Right lobe of liver (tissue), 6 donors: ENCODE results near the gene MYH9. TPM values are rescaled to one million over a fixed set of nuclear protein-coding genes. Genes with fewer than 3 reads are reported as not detected.
A peak's percentile ranks its signal among the peaks of the same experiment; 100 is the strongest.

Source experiments
- ATAC-seq, 4 donors: fragments of 200-7000 bp; cut with Tn5 transposase; one replicate each; pipeline ENCODE4 v1.9.1; 2020; ENCODE audit warnings: mild to moderate bottlenecking in 4 of 4, moderate library complexity in 4 of 4
- DNase-seq, 3 donors: peaks; one replicate each; pipeline ENCODE4 v3.0.0-alpha.2; 2020
- H3K27ac ChIP-seq, 3 donors: fragments of 200-600 bp; one replicate each; pipeline ENCODE4 v1.8.0; 2022
- H3K27me3 ChIP-seq, 2 donors: fragments of 200-600 bp; one replicate each; pipeline ENCODE4 v1.8.0; 2022
- H3K36me3 ChIP-seq, 4 donors: fragments of 200-600 bp; sonication (generic) in 1 of 4; one replicate each; pipeline versions ENCODE4 v1.5.1 to v1.8.0; 2017 to 2022; ENCODE audit warnings: control low read depth in 1 of 4
- H3K4me1 ChIP-seq, 4 donors: fragments of 200-600 bp; sonication (generic) in 1 of 4; one replicate each; pipeline versions ENCODE4 v1.5.1 to v1.8.0; 2017 to 2022; ENCODE audit warnings: control low read depth in 1 of 4
- H3K4me3 ChIP-seq, 3 donors: fragments of 200-600 bp; one replicate each; pipeline ENCODE4 v1.8.0; 2022
- H3K9me3 ChIP-seq, 4 donors: fragments of 200-600 bp; sonication (generic) in 1 of 4; one replicate each; pipeline versions ENCODE4 v1.5.1 to v1.8.0; 2017 to 2022; ENCODE audit warnings: control low read depth in 1 of 4
- POLR2A ChIP-seq: fragments of 450-650 bp; IDR thresholded peaks from one replicate; pipeline ENCODE4 v1.6.1; 2017; ENCODE audit warnings: antibody characterized with exemption, mild to moderate bottlenecking
- WGBS: methylation state at CpG from one replicate; pipeline ENCODE4 v1.1.6; 2018; ENCODE audit warnings: low coverage, low lambda C conversion rate; ENCODE audit not compliant: insufficient coverage; ENCODE audit errors: missing lambda C conversion rate; 5-methylcytosine and 5-hydroxymethylcytosine counted together
- intact Hi-C, 2 donors: fragments of 100-400 bp; cut with DNase I; formaldehyde crosslinking; loops; one replicate each; pipeline versions ENCODE4 v1.11.2 to v1.14.1; 2022
- total RNA-seq, 6 experiments: library from RNA; depleted of rRNA in 2 of 6; stranded (reverse); fragments of >200 nt in 2 of 6; fragmentation: NEBNext Ultra II Directional in 3 of 6; extraction: Animal tissue kit (Norgen Biotek cat#: 25700) in 3 of 6; gene quantifications; one replicate each; pipeline versions ENCODE4 v1.1.0 to v1.2.4, GENCODE V29; 2016 to 2023
- TF ChIP-seq, protein P1 (sequence below), 4 donors: fragments of 200-600 bp in 3 of 4; fragments of 450-650 bp in 1 of 4; IDR thresholded peaks; one replicate each; pipeline versions ENCODE4 v1.5.1 to v1.8.0; 2016 to 2022; ENCODE audit warnings: antibody characterized with exemption in 4 of 4, mild to moderate bottlenecking in 2 of 4
- donor health status: DM: no; HTN: yes; CAD: no.
- donor health status: DM: no; HTN: no; CAD: no.
- donor health status: DM: no; HTN: no; CAD: no.
- donor health status: DM: no; HTN: yes; CAD: no.
- donor health status: DM: no; HTN: yes; CAD: no.

The MYH9 gene
- total RNA-seq, 6 experiments from 2014 or later: 168 to 435 (median 222) TPM

GRCh38 chr22:36378869-36379217 lies 8.9 kb downstream of the MYH9 start:
- WGBS: 47% methylated on average over 5 of the region's 5 CpGs
- Histone ChIP-seq H3K4me3 (no peak overlapping the region), H3K9me3 (no peaks in the 10 kb centered on the region), H3K27me3 (no peaks in the 10 kb centered on the region), H3K36me3 (peaks cover 0 to 3% (median 0%) of the 10 kb centered on the region in 4 donors), H3K4me1 (peaks cover 0 to 69% (median 27%) of the 10 kb centered on the region in 4 donors), H3K27ac (peak overlapping the region in 1 of 3 donors; percentile 57)
- intact Hi-C loops: loop anchor here in 1 of 2 donors (10.0 kb wide), 1 partner anchor 96 kb away; no protein-coding TSS in a partner anchor
- no peak for TF ChIP-seq POLR2A
- ATAC-seq: no peak
- no peak for DNase-seq

GRCh38 chr22:36378080-36378868 lies 9.5 kb downstream of the MYH9 start:
- peaks cover 0 to 3% (median 0%) of the 10 kb centered on the region in 4 donors for H3K36me3 ChIP-seq
- no peaks in the 10 kb centered on the region for H3K27me3 ChIP-seq
- peak overlapping the region; percentile 9 to 57 (median 30) for H3K27ac ChIP-seq
- H3K4me3 ChIP-seq: no peak overlapping the region
- no peak for DNase-seq
- ATAC-seq: no peak
- TF ChIP-seq POLR2A: no peak
- TF ChIP-seq, protein P1, sequence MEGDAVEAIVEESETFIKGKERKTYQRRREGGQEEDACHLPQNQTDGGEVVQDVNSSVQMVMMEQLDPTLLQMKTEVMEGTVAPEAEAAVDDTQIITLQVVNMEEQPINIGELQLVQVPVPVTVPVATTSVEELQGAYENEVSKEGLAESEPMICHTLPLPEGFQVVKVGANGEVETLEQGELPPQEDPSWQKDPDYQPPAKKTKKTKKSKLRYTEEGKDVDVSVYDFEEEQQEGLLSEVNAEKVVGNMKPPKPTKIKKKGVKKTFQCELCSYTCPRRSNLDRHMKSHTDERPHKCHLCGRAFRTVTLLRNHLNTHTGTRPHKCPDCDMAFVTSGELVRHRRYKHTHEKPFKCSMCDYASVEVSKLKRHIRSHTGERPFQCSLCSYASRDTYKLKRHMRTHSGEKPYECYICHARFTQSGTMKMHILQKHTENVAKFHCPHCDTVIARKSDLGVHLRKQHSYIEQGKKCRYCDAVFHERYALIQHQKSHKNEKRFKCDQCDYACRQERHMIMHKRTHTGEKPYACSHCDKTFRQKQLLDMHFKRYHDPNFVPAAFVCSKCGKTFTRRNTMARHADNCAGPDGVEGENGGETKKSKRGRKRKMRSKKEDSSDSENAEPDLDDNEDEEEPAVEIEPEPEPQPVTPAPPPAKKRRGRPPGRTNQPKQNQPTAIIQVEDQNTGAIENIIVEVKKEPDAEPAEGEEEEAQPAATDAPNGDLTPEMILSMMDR (IDR thresholded peaks at IDR 0.05): no peak
- H3K4me1 ChIP-seq: peaks cover 0 to 69% (median 27%) of the 10 kb centered on the region in 4 donors
- H3K9me3 ChIP-seq: no peaks in the 10 kb centered on the region
- intact Hi-C loops: loop anchor here in 1 of 2 donors (10.0 kb wide), 1 partner anchor 97 kb away; no protein-coding TSS in a partner anchor
- WGBS: 59% methylated on average over 14 of the region's 14 CpGs

DNA sequence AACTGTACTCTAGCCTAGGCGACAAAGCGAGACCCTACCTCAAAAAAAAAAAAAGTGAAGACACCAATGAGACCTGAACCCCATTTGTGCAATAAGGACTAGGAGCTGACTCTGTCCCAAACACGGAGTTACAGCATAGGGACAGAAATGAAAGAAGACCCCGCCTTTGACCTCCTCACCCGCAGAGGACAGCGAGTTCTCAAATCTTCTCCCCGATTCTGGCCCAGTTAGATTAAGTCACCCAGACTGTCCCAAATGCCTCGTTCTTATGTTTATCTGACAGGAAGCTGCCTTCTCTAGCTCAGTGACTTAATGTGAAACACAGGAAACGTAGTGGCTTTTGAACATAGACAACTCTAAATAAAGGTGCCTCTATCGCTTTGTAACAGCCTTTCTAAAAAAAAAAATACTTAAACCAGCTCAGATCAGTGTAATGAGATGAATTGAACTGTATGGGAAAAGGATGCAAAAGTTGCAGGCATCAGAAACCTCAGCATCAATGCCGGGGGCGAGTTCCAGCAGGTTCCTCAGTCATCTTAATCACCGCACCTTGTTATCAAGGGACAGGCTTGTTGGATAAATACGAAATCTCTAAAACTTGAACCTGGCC lies 10.6 kb downstream of the MYH9 start:
- Histone ChIP-seq H3K36me3 (peaks cover 0 to 3% (median 0%) of the 10 kb centered on the region in 4 donors), H3K27me3 (no peaks in the 10 kb centered on the region), H3K27ac (peak overlapping the region; percentile 9 to 50 (median 36)), H3K9me3 (no peaks in the 10 kb centered on the region), H3K4me3 (no peak overlapping the region), H3K4me1 (peaks cover 0 to 70% (median 29%) of the 10 kb centered on the region in 4 donors)
- DNase-seq (no peak), ATAC-seq (peak; percentile 18 to 57 (median 27))
- intact Hi-C loops: loop anchor here in 1 of 2 donors (10.0 kb wide), 1 partner anchor 98 kb away; no protein-coding TSS in a partner anchor
- 34% methylated on average over 11 of the region's 14 CpGs for WGBS
- TF ChIP-seq POLR2A: no peak
- TF ChIP-seq, protein P1 (IDR thresholded peaks at IDR 0.05): no peak

DNA sequence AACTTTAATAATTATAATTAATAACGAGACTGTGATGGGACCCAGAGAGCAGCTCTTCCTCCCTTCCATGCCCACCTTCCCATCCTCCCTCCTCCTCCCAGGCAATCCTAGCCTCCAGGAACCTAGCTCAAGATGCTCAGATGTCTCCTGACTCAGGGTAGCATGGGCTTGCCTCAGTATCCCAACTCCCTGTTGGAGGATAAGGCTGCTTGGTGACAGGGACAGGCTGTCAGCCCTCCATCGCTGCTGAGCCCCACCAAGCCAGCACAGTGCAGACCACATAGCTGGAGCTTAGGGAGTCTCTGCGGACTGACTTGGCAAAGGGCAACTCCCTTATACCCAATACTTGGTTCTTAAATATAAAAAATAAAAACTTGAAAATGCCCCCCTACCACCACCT lies 11.5 kb downstream of the MYH9 start:
- 75% methylated on average over 2 of the region's 3 CpGs for WGBS
- Histone ChIP-seq H3K36me3 (peaks cover 0 to 3% (median 0%) of the 10 kb centered on the region in 4 donors), H3K4me1 (peaks cover 0 to 76% (median 33%) of the 10 kb centered on the region in 4 donors)

More for the DNA sequence above, 11.5 kb downstream of the MYH9 start:
- intact Hi-C loops: loop anchor here in 1 of 2 donors (10.0 kb wide), 1 partner anchor 99 kb away; no protein-coding TSS in a partner anchor
- ATAC-seq (no peak), DNase-seq (no peak)
- Histone ChIP-seq H3K4me3 (no peak overlapping the region), H3K27ac (peak overlapping the region; percentile 9 to 50 (median 36)), H3K27me3 (no peaks in the 10 kb centered on the region), H3K9me3 (no peaks in the 10 kb centered on the region)
- no peak for TF ChIP-seq POLR2A
- TF ChIP-seq, protein P1 (IDR thresholded peaks at IDR 0.05): no peak
